Measurements from ENCODE around the gene NANOS3. TPM values are rescaled to one million over a fixed set of nuclear protein-coding genes. Genes with fewer than 3 reads are reported as not detected.

Gene NANOS3
- total and polyA plus RNA-seq, 2 of the 13 experiments (the other 11 are each of a cell fraction or from before 2014, with no cell fraction given): 0.21 TPM; not detected in 1

- Histone ChIP-seq H2AFZ (ENCODE audit: low read length) (no peak overlapping the region), H3K27ac (ENCODE audit: extremely low read length, insufficient read depth, low read length) (peak overlapping the region; percentile 99), H4K20me1 (ENCODE audit: insufficient read depth, low read length) (no peaks in the 10 kb centered on the region), H3K4me2 (ENCODE audit: low read depth, low read length) (peak overlapping the region; percentile 88), H3K4me3 (replicated peaks in 1 of 3; ENCODE audit: insufficient read depth in 1 of 3, low read depth in 2 of 3, low read length in 3 of 3) (no peak overlapping the region), H3K9ac (ENCODE audit: insufficient read depth, low read depth, low read length) (peak overlapping the region; percentile 99), H3K9me3 (ENCODE audit: low read length) (no peaks in the 10 kb centered on the region), H3K36me3 (replicated peaks in 1 of 2; ENCODE audit: control insufficient read depth in 1 of 2, insufficient read depth in 2 of 2, low read length in 2 of 2) (no peaks in the 10 kb centered on the region), H3K4me1 (ENCODE audit: insufficient read depth, low read length) (peaks cover 92% of the 10 kb centered on the region), H3K27me3 (ENCODE audit: control insufficient read depth in 1 of 2, insufficient read depth in 2 of 2, low read length in 2 of 2) (no peaks in the 10 kb centered on the region; a peak in 1 of 5 replicates), H3K79me2 (ENCODE audit: insufficient read depth, low read length) (no peaks in the 10 kb centered on the region)
- ATAC-seq: no peak
- no peak for DNase-seq (ENCODE audit: low spot score)
- intact Hi-C loops (cut with micrococcal nuclease; ENCODE audit: unreplicated experiment) (loop anchor here (5.0 kb wide), 1 partner anchor 696 kb away; the partner anchor contains the start of genes IER2 and STX10), in situ Hi-C loops (cut with HindIII; ENCODE audit: extremely low pct_ligation_motif_present, low pct_unique_long_range_greater_than_20kb) (no loop called here)
- FAIRE-seq: no peak
- TF ChIP-seq NR2F6 (IDR thresholded peaks at IDR 0.05) (no peak), NR2F6 (CRISPR knock-in tag; IDR thresholded peaks at IDR 0.05) (no peak), POLR2AphosphoS2 (IDR thresholded peaks at IDR 0.05; ENCODE audit: low read depth, low read length) (no peak), ZNF460 (CRISPR knock-in tag; IDR thresholded peaks at IDR 0.05; ENCODE audit: borderline replicate concordance) (no peak), PLSCR1 (CRISPR knock-in tag; IDR thresholded peaks at IDR 0.05; ENCODE audit: borderline replicate concordance) (no peak), ZNF17 (CRISPR knock-in tag; IDR thresholded peaks at IDR 0.05) (no peak), SNAI1 (CRISPR knock-in tag; IDR thresholded peaks at IDR 0.05; ENCODE audit: borderline replicate concordance) (no peak), RXRB (CRISPR knock-in tag; IDR thresholded peaks at IDR 0.05; ENCODE audit: borderline replicate concordance) (no peak), ZNF766 (CRISPR knock-in tag; IDR thresholded peaks at IDR 0.05; ENCODE audit: borderline replicate concordance) (no peak), ZFP82 (CRISPR knock-in tag; IDR thresholded peaks at IDR 0.05; ENCODE audit: borderline replicate concordance) (no peak), SALL1 (CRISPR knock-in tag; IDR thresholded peaks at IDR 0.05) (no peak)
- 77% methylated on average over 4 of the region's 4 CpGs for WGBS (ENCODE audit: low lambda C conversion rate)
- BruUV-seq (replicated peaks): no TSS peak
- ChIA-PET POLR2A (interaction anchor here (2.7 kb wide), 1 partner anchor 10 kb away, joined by 15 read pairs; no protein-coding TSS in a partner anchor), CTCF (ENCODE audit: low intra/inter-chr PET ratio, low total read pairs) (no interaction called here)
Measured at GRCh38 chr19:13848340-13848677, 28.6 kb upstream of the NANOS3 start.

Measured in HepG2 (cell line).